Epithelial cell of proximal tubule (primary cell): ENCODE results near the gene MVB12B. TPM values are rescaled to one million over a fixed set of nuclear protein-coding genes. Genes with fewer than 3 reads are reported as not detected.

ENCODE experiments used
- DNase-seq: peaks from one replicate; pipeline ENCODE4 v3.0.0-alpha.2; 2011; ENCODE audit warnings: low read depth
- H3K4me3 ChIP-seq: 2 replicates; pipeline ENCODE4 v1.5.1; 2011; ENCODE audit warnings: low read depth, mild to moderate bottlenecking, low read length
- CTCF ChIP-seq: conservative IDR thresholded peaks from 2 replicates; pipeline ENCODE4 v1.5.1; 2012; ENCODE audit warnings: low read depth, mild to moderate bottlenecking, low read length
- total RNA-seq: library from RNA; depleted of rRNA; stranded (reverse); fragments of >200 nt; gene quantifications from 2 replicates; pipeline ENCODE4 v1.2.3, GENCODE V29; 2015

The MVB12B gene
- total RNA-seq, 1 donor from 2014 or later: 6.1 TPM

DNA sequence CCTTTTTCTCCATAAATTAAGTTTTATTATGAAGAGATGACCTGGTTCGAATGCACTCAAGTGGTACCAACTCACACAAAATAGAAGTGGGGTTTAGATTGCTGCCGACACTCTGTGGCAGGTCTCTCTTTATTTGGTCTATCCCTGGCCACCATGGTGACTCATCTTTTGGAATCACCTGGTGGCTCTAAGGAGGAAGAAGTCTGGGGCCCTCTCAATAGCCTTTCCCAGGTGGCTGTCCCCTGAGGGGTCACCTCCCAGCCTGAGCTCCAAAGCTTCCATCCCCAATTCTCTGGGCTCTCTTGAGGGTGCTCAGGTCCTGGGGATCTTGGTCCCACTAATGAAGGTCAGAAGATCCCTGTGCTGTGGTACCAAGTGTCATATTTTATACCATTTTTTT, 136.8 kb downstream of the MVB12B start:
- no peak overlapping the region for H3K4me3 ChIP-seq
- no peak for TF ChIP-seq CTCF
- DNase-seq: no peak

GRCh38 chr9:126464694-126465441, 138.2 kb downstream of the MVB12B start:
- DNase-seq: no peak
- TF ChIP-seq CTCF: no peak
- no peak overlapping the region for H3K4me3 ChIP-seq

- TF ChIP-seq CTCF: no peak
- DNase-seq: no peak
These were observed 139.3 kb downstream of the MVB12B start for GRCh38 chr9:126465977-126466376.

DNA sequence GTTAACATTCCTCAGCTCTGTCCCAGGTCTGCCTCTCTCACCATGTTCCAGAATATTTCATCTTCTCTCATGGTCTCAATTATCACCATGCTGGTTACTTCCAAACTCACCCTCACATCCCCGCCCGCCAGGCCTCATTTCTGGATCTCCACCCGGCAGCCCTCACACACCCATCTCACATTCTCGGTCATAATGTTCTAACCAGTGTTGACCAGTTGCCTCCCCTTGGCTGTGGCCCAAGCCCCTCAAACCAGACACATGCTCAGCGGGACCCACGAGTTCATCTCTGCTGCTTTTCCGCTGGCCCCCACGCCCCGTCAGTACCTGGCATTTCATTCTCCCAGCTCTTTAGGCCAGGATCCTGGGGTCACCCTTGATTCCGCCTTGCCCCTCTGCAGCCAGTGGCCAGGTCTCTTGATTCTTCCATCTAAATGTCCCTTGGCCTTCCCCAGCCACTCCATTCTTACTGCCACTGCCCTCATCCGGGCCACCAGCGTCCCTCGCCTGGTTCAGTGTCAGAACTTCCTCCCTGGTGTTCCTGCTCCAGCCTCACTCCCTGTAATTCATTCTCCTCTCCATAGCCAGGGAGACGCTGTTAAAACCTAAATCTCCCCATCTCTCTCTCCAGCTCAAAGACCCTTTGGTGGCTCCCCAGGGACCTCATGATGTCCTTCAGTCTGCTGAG, 141.7 kb downstream of the MVB12B start:
- no peak for TF ChIP-seq CTCF
- H3K4me3 ChIP-seq: no peak overlapping the region
- DNase-seq: no peak

More at GRCh38 chr9:126465977-126466376, 139.3 kb downstream of the MVB12B start:
- no peak overlapping the region for H3K4me3 ChIP-seq

- TF ChIP-seq CTCF: no peak
- no peak for DNase-seq
- H3K4me3 ChIP-seq: no peak overlapping the region
These were observed 143.8 kb downstream of the MVB12B start for GRCh38 chr9:126470241-126470993.

DNA sequence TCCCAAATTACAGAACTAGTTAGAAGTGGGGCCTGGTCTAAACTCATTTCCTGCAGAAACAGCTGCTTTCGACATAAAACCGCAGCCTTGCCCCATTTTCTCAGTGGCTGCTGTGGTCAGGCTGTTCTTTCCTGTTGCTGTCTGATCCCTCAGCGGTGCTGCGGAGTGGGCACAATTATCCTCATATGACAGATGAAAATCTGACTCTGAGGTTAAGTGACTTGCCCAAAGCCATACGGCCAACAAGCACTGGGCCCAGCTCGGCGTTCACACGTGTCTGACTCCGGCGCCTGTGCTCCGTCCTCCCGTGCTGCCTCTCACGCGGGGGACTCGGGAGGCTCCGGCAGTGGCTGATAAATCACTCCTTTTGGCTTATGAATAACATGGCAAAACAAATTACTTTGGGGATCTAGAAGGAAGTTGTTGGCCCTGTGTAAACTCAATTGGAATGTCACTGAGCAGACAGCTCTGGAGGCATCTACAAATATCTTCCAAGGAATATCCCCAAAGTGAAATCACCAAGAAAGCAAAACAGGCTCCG, 144.5 kb downstream of the MVB12B start:
- DNase-seq: no peak
- TF ChIP-seq CTCF: no peak
- no peak overlapping the region for H3K4me3 ChIP-seq
